Adrenal gland (tissue), 12 donors: ENCODE data around the gene SPA17. TPM values are rescaled to one million over a fixed set of nuclear protein-coding genes. Genes with fewer than 3 reads are reported as not detected.

ENCODE experiments used
- DNase-seq, 7 donors: peaks; one replicate each; pipeline ENCODE4 v3.0.0-alpha.2; 2019 to 2020
- H3K27ac ChIP-seq, 5 donors: fragments of 200-600 bp; sonication (generic) in 4 of 5; 1 replicate in 3 of 5; 2 replicates in 2 of 5; pipeline versions ENCODE4 v1.5.1 to v1.8.0; 2016 to 2020; ENCODE audit warnings: mild to moderate bottlenecking in 1 of 5
- H3K27me3 ChIP-seq: fragments of 200-600 bp; 2 replicates; pipeline ENCODE4 v1.8.0; 2021
- H3K36me3 ChIP-seq, 2 donors: fragments of 200-600 bp; replicated peaks in 1 of 2; 1 replicate in 1 of 2; 2 replicates in 1 of 2; pipeline versions ENCODE4 v1.5.1 to v1.8.0; 2018 to 2022
- H3K4me1 ChIP-seq, 2 donors: fragments of 200-600 bp; replicated peaks in 1 of 2; 1 replicate in 1 of 2; 2 replicates in 1 of 2; pipeline versions ENCODE4 v1.5.1 to v1.8.0; 2018 to 2021
- H3K4me3 ChIP-seq, 4 donors: fragments of 200-600 bp; sonication (generic) in 3 of 4; one replicate each; pipeline ENCODE4 v1.5.1; 2016 to 2018
- H3K9me3 ChIP-seq, 3 donors: fragments of 200-600 bp; sonication (generic) in 1 of 3; replicated peaks in 1 of 3; 1 replicate in 2 of 3; 2 replicates in 1 of 3; pipeline versions ENCODE4 v1.5.1 to v1.8.0; 2016 to 2021
- POLR2A ChIP-seq, 2 donors: fragments of 450-650 bp; IDR thresholded peaks; one replicate each; pipeline ENCODE4 v1.6.1; 2017; ENCODE audit warnings: antibody characterized with exemption in 2 of 2, mild to moderate bottlenecking in 2 of 2, moderate library complexity in 1 of 2
- WGBS, 4 donors: extraction: QIAGEN DNeasy Blood & Tissue Kit in 2 of 4; methylation state at CpG; one replicate each; pipeline versions ENCODE4 v1.1.5 to v1.1.7; 2013 to 2017; 5-methylcytosine and 5-hydroxymethylcytosine counted together
- intact Hi-C, 2 donors: fragments of 100-400 bp; cut with DNase I; formaldehyde crosslinking; loops; one replicate each; pipeline versions ENCODE4 v1.14.1 to v1.15.0; 2022 to 2023
- polyA plus RNA-seq, 3 donors: library from polyadenylated mRNA; stranded (reverse); fragments of 200-250 nt in 2 of 3; fragments of 350-450 nt in 1 of 3; fragmentation: Illumina TruSeq in 1 of 3; extraction: RNeasy Lipid Tissue Mini Kit (QIAGEN cat#74804) in 1 of 3; gene quantifications; one replicate each; pipeline ENCODE4 v1.2.3, GENCODE V29; 2013 to 2014
- total RNA-seq, 9 donors: library from RNA; depleted of rRNA in 4 of 9; stranded (reverse); fragments of >200 nt in 4 of 9; fragments of 120-200 nt in 1 of 9; fragmentation: NEBNext Ultra II Directional in 1 of 9; extraction: Animal tissue kit (Norgen Biotek cat#: 25700) in 1 of 9; gene quantifications; one replicate each; pipeline versions ENCODE4 v1.1.0 to v1.2.4, GENCODE V29; 2013 to 2023
- TF ChIP-seq, protein P1 (sequence below), 6 experiments: fragments of 450-650 bp in 4 of 6; fragments of 200-600 bp in 2 of 6; sonication (generic) in 1 of 6; IDR thresholded peaks; 1 replicate in 5 of 6; 2 replicates in 1 of 6; pipeline versions ENCODE4 v1.5.1 to v1.8.0; 2016 to 2021; ENCODE audit warnings: antibody characterized with exemption in 6 of 6, mild to moderate bottlenecking in 2 of 6, moderate library complexity in 1 of 6
- donor health status: healthy with polysubstance abuse.
- donor health status: Bipolar disorder and iron deficiency.
- donor health status: DM: yes; HTN: yes; CAD: no.
- donor health status: DM: no; HTN: no; CAD: no.
- donor health status: DM: no; HTN: no; CAD: no.
- donor health status: DM: yes; HTN: yes; CAD: no.

The SPA17 gene
- total and polyA plus RNA-seq, 12 donors = 1.3 to 14.8 (median 3.7) TPM

DNA sequence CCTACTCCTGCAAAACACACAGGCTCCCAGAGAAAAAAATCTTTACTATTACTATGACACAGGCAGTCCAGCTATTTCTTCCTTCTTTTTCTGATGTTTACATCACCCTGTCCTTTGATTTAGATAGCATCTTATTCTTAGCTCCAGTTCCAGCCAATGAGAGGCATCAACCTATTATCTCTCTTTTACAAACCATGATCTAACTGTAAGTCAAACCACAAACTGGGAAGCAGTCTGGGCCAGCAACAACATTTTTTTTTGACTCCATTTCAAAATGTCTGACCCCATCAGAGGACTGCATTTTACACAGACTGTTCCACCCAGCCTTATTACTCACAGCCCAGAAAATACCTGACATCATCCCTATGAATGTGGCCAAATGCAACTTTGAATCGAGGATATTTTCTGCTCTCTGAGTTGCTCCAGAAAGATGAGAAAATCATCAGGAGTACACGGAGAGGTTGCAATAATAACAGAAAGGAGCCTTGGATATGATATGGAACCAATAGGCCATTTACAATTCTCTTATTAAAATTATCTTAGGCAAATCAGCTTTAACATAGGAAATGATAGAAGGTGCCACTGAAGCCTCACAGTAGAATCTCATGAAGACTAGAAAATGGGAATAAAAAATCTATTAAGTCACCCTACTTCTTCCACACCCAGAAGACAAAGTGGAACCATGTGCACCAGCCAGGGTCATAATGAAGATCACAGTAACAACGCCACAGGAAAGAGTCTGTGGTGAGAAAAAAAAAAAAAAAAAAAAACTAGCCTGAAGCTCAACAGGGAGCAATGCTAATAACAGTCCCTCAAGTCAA is 29.9 kb upstream of the SPA17 start:
- no peaks in the 10 kb centered on the region for H3K27me3 ChIP-seq
- TF ChIP-seq POLR2A (IDR thresholded peaks at IDR 0.05) = no peak
- TF ChIP-seq, protein P1, sequence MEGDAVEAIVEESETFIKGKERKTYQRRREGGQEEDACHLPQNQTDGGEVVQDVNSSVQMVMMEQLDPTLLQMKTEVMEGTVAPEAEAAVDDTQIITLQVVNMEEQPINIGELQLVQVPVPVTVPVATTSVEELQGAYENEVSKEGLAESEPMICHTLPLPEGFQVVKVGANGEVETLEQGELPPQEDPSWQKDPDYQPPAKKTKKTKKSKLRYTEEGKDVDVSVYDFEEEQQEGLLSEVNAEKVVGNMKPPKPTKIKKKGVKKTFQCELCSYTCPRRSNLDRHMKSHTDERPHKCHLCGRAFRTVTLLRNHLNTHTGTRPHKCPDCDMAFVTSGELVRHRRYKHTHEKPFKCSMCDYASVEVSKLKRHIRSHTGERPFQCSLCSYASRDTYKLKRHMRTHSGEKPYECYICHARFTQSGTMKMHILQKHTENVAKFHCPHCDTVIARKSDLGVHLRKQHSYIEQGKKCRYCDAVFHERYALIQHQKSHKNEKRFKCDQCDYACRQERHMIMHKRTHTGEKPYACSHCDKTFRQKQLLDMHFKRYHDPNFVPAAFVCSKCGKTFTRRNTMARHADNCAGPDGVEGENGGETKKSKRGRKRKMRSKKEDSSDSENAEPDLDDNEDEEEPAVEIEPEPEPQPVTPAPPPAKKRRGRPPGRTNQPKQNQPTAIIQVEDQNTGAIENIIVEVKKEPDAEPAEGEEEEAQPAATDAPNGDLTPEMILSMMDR (IDR thresholded peaks at IDR 0.05) = no peak
- no peak overlapping the region for H3K4me3 ChIP-seq
- no peaks in the 10 kb centered on the region for H3K4me1 ChIP-seq
- DNase-seq = no peak
- intact Hi-C loops = no loop called here
- no peak overlapping the region for H3K27ac ChIP-seq
- WGBS, 4 donors = 24 to 27% (median 25%) methylated on average over 3 of the region's 3 CpGs
- H3K36me3 ChIP-seq = peaks cover 0 to 4% of the 10 kb centered on the region in 2 donors
- no peaks in the 10 kb centered on the region for H3K9me3 ChIP-seq

- WGBS, 4 donors = 21 to 26% (median 24%) methylated on average over 15 to 16 of the region's 16 CpGs
- TF ChIP-seq POLR2A (IDR thresholded peaks at IDR 0.05) = no peak
- TF ChIP-seq, protein P1 (IDR thresholded peaks at IDR 0.05) = peak; percentile 79 to 86 (median 82)
- intact Hi-C loops = no loop called here
- Histone ChIP-seq H3K36me3 (no peaks in the 10 kb centered on the region), H3K4me3 (no peak overlapping the region), H3K27ac (no peak overlapping the region), H3K9me3 (no peaks in the 10 kb centered on the region), H3K27me3 (no peaks in the 10 kb centered on the region), H3K4me1 (no peaks in the 10 kb centered on the region)
- peak; percentile 27 to 81 (median 62) for DNase-seq
Observed at GRCh38 chr11:124644426-124645280, 29.1 kb upstream of the SPA17 start.

GRCh38 chr11:124646148-124646547 is 27.6 kb upstream of the SPA17 start:
- H3K27ac ChIP-seq = no peak overlapping the region
- intact Hi-C loops = no loop called here
- DNase-seq = no peak
- H3K4me1 ChIP-seq = no peaks in the 10 kb centered on the region
- TF ChIP-seq, protein P1 (IDR thresholded peaks at IDR 0.05) = no peak
- TF ChIP-seq POLR2A (IDR thresholded peaks at IDR 0.05) = no peak
- no peak overlapping the region for H3K4me3 ChIP-seq
- 81 to 94% (median 88%) methylated on average over 3 of the region's 3 CpGs for WGBS, 4 donors
- no peaks in the 10 kb centered on the region for H3K27me3 ChIP-seq
- no peaks in the 10 kb centered on the region for H3K9me3 ChIP-seq
- no peaks in the 10 kb centered on the region for H3K36me3 ChIP-seq

DNA sequence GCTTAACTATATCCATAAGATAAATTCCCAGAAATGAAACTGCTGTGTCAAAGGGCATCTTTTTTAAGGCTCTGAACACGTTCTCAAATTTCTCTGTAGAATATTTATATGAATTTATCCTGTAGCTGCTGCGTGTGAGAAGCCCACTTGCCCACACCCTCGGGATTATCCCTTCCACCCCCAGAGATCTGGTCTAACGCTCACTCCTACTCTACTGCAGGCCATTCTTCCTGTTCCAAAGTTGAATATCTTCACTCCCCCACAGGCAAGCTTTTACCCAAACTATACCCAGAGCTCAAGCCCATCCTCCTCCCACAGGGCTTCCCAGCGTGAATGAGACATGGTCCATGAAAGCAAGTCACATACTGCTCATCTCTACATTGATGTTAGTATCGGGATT is 25.1 kb upstream of the SPA17 start:
- no peak for DNase-seq

More for the DNA sequence above, 25.1 kb upstream of the SPA17 start:
- H3K36me3 ChIP-seq = no peaks in the 10 kb centered on the region
- no peaks in the 10 kb centered on the region for H3K4me1 ChIP-seq
- no peak overlapping the region for H3K4me3 ChIP-seq
- no peak for TF ChIP-seq POLR2A (IDR thresholded peaks at IDR 0.05)
- TF ChIP-seq, protein P1 (IDR thresholded peaks at IDR 0.05) = no peak
- H3K9me3 ChIP-seq = no peaks in the 10 kb centered on the region
- H3K27ac ChIP-seq = no peak overlapping the region
- WGBS, 4 donors = 76 to 87% (median 77%) methylated on average over 6 of the region's 6 CpGs
- no peaks in the 10 kb centered on the region for H3K27me3 ChIP-seq
- intact Hi-C loops = no loop called here
